B cell (primary cell): ENCODE results near the gene FBLL1. TPM values are rescaled to one million over a fixed set of nuclear protein-coding genes. Genes with fewer than 3 reads are reported as not detected.

Experiments
- ATAC-seq: fragments of 200-7000 bp; cut with Tn5 transposase; one replicate; pipeline ENCODE4 v1.10.0; 2021; ENCODE audit warnings: low read depth, mild to moderate bottlenecking, moderate number of reproducible peaks, moderate library complexity
- CTCF ChIA-PET: fragments of 350-600 bp; sonication (Branson Sonifier 250); formaldehyde crosslinking; loops from one replicate; lab custom pipeline; 2021; ENCODE audit warnings: antibody characterized with exemption, inconsistent platforms; lab: Charles Lee
- POLR2A ChIA-PET: fragments of 350-600 bp; sonication (Branson Sonifier 250); formaldehyde crosslinking; loops from one replicate; lab custom pipeline; 2021; ENCODE audit warnings: antibody characterized with exemption; lab: Charles Lee
- DNase-seq: peaks from one replicate; pipeline ENCODE4 v3.0.0; 2013
- H2AFZ ChIP-seq: 2 replicates; pipeline ENCODE4 v1.6.1; 2012; ENCODE audit warnings: mild to moderate bottlenecking, low read depth, low read length; ENCODE audit not compliant: insufficient read depth, poor library complexity, severe bottlenecking
- H3K27ac ChIP-seq, 2 donors: 1 replicate in 1 of 2; 2 replicates in 1 of 2; pipeline ENCODE4 v1.5.1; 2012 to 2013; ENCODE audit warnings: low read length in 2 of 2, mild to moderate bottlenecking in 2 of 2, moderate library complexity in 1 of 2
- H3K27me3 ChIP-seq, 4 experiments: fragments of 200-600 bp in 1 of 4; sonication (generic) in 1 of 4; replicated peaks in 1 of 4; 1 replicate in 2 of 4; 2 replicates in 2 of 4; pipeline versions ENCODE4 v1.6.1 to v1.7.0; 2013 to 2016; ENCODE audit warnings: low read length in 3 of 4, mild to moderate bottlenecking in 2 of 4, mixed read lengths in 1 of 4, moderate library complexity in 1 of 4; ENCODE audit not compliant: insufficient read depth in 4 of 4, control insufficient read depth in 3 of 4; ENCODE audit errors: control extremely low read depth in 1 of 4
- H3K36me3 ChIP-seq, 2 experiments: replicated peaks in 1 of 2; 1 replicate in 1 of 2; 2 replicates in 1 of 2; pipeline versions ENCODE4 v1.6.1 to v1.7.1; 2013; ENCODE audit warnings: low read length in 1 of 2; ENCODE audit not compliant: insufficient read depth in 2 of 2, control insufficient read depth in 1 of 2; ENCODE audit errors: control extremely low read depth in 1 of 2, extremely low read depth in 1 of 2
- H3K4me1 ChIP-seq, 2 donors: fragments of 200-600 bp in 1 of 2; sonication (generic) in 1 of 2; 1 replicate in 1 of 2; 2 replicates in 1 of 2; pipeline versions ENCODE4 v1.5.1 to v1.6.1; 2013 to 2017; ENCODE audit warnings: low read length in 2 of 2; ENCODE audit not compliant: control insufficient read depth in 2 of 2, insufficient read depth in 2 of 2
- H3K4me2 ChIP-seq: replicated peaks from 2 replicates; pipeline ENCODE3; 2012; ENCODE audit warnings: mild to moderate bottlenecking, low read depth, low read length; ENCODE audit not compliant: poor library complexity, severe bottlenecking
- H3K4me3 ChIP-seq, 5 experiments: fragments of 200-600 bp in 1 of 5; sonication (generic) in 1 of 5; 1 replicate in 3 of 5; 2 replicates in 2 of 5; pipeline versions ENCODE4 v1.5.1 to v1.7.0; 2011 to 2016; ENCODE audit warnings: low read length in 4 of 5, mild to moderate bottlenecking in 4 of 5, low read depth in 2 of 5, control low read depth in 1 of 5, moderate library complexity in 1 of 5; ENCODE audit not compliant: insufficient read depth in 1 of 5; ENCODE audit errors: control extremely low read depth in 1 of 5, extremely low read depth in 1 of 5
- H3K79me2 ChIP-seq: fragments of 200-600 bp; sonication (generic); one replicate; pipeline ENCODE4 v1.6.0; 2016; ENCODE audit warnings: low read length; ENCODE audit not compliant: control insufficient read depth, insufficient read depth
- H3K9ac ChIP-seq: fragments of 200-600 bp; sonication (generic); 2 replicates; pipeline ENCODE4 v1.6.1; 2017; ENCODE audit warnings: mild to moderate bottlenecking, low read length, moderate library complexity
- H3K9me3 ChIP-seq, 3 donors: one replicate each; pipeline versions ENCODE4 v1.6.1 to v1.7.1; 2013; ENCODE audit warnings: low read length in 2 of 3; ENCODE audit not compliant: control insufficient read depth in 2 of 3, insufficient read depth in 1 of 3; ENCODE audit errors: control extremely low read depth in 1 of 3
- H4K20me1 ChIP-seq: 2 replicates; pipeline ENCODE4 v1.6.0; 2012; ENCODE audit warnings: mild to moderate bottlenecking, low read length; ENCODE audit not compliant: insufficient read depth, control insufficient read depth, poor library complexity, severe bottlenecking
- H3K27ac Mint-ChIP-seq: one replicate; pipeline ENCODE4 v1.8.0; 2021; ENCODE audit warnings: mixed read lengths
- H3K27me3 Mint-ChIP-seq: one replicate; pipeline ENCODE4 v1.8.0; 2021; ENCODE audit warnings: mixed read lengths
- H3K4me1 Mint-ChIP-seq: one replicate; pipeline ENCODE4 v1.8.0; 2021; ENCODE audit warnings: mixed read lengths
- H3K4me3 Mint-ChIP-seq: one replicate; pipeline ENCODE4 v1.8.0; 2021; ENCODE audit warnings: mixed read lengths
- H3K9me3 Mint-ChIP-seq: one replicate; pipeline ENCODE4 v1.8.0; 2022; ENCODE audit warnings: mixed read lengths; ENCODE audit not compliant: insufficient read depth
- EZH2 ChIP-seq: IDR thresholded peaks from 2 replicates; pipeline ENCODE4 v1.6.1; 2012; ENCODE audit warnings: borderline replicate concordance, low read depth, mild to moderate bottlenecking, moderate library complexity, low read length; ENCODE audit not compliant: insufficient read depth, poor library complexity, severe bottlenecking
- WGBS: methylation state at CpG from one replicate; pipeline ENCODE4 v1.1.5; 2013; ENCODE audit warnings: missing lambda C conversion rate; ENCODE audit not compliant: insufficient coverage; 5-methylcytosine and 5-hydroxymethylcytosine counted together
- intact Hi-C: fragments of 100-400 bp; cut with micrococcal nuclease; formaldehyde crosslinking; loops from one replicate; pipeline ENCODE4 v1.10.0; 2022
- polyA plus RNA-seq: library from polyadenylated mRNA; depleted of rRNA; stranded (reverse); fragments of >200 nt; gene quantifications from 2 replicates; pipeline ENCODE4 v1.2.3, GENCODE V29; 2012
- total RNA-seq, 2 donors: library from RNA; stranded (reverse); fragments of 120-200 nt in 1 of 2; gene quantifications; 1 replicate in 1 of 2; 2 replicates in 1 of 2; pipeline versions ENCODE4 v1.2.3 to v1.2.4, GENCODE V29; 2013 to 2022
- TF ChIP-seq, protein P1 (sequence below): fragments of 200-600 bp; IDR thresholded peaks from one replicate; pipeline ENCODE4 v1.8.0; 2022; ENCODE audit warnings: antibody characterized with exemption, mild to moderate bottlenecking

FBLL1 gene
- total and polyA plus RNA-seq, 2 donors (not counting 1 experiment from before 2014, with no cell fraction given), result not detected

DNA sequence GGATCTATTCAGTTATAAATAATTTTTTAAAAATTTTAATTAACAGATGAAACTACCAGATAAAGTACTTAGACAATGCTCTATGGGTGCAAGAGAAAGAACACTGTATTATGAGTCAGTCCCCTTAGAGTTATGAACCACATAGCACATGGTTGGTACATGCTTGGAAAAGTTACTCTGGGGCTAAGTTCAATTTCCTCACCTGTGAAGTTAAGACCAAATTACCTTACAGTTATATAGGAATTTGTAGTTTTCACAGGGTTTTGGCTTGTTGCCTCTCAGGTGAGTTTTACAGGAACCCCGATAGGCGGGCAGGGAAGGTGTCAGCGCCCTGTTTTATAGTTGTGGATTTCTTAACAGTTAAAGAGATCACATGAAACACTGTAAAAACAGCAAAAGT lies 48.9 kb downstream of the FBLL1 start:
- WGBS, result no CpG with 5 or more reads among the region's 3 CpGs
- H3K27ac ChIP-seq, result peak overlapping the region in 1 of 2 donors; percentile 94
- intact Hi-C loops, result loop anchor here (2.0 kb wide), 1 partner anchor 1059 kb away; the partner anchor contains the start of gene DOCK2

More for the DNA sequence above, 48.9 kb downstream of the FBLL1 start:
- peak overlapping the region; percentile 73 to 92 (median 79) for H3K4me3 ChIP-seq
- H3K79me2 ChIP-seq, result peaks cover 53% of the 10 kb centered on the region
- POLR2A ChIA-PET, result no interaction called here
- CTCF ChIA-PET, result no interaction called here
- H3K4me1 ChIP-seq, result peaks cover 18 to 23% of the 10 kb centered on the region in 2 donors
- no peak overlapping the region for H2AFZ ChIP-seq
- no peaks in the 10 kb centered on the region for H3K27me3 ChIP-seq
- H3K36me3 ChIP-seq, result no peaks in the 10 kb centered on the region
- peaks cover 34% of the 10 kb centered on the region for H4K20me1 ChIP-seq
- no peak for TF ChIP-seq EZH2
- TF ChIP-seq, protein P1, sequence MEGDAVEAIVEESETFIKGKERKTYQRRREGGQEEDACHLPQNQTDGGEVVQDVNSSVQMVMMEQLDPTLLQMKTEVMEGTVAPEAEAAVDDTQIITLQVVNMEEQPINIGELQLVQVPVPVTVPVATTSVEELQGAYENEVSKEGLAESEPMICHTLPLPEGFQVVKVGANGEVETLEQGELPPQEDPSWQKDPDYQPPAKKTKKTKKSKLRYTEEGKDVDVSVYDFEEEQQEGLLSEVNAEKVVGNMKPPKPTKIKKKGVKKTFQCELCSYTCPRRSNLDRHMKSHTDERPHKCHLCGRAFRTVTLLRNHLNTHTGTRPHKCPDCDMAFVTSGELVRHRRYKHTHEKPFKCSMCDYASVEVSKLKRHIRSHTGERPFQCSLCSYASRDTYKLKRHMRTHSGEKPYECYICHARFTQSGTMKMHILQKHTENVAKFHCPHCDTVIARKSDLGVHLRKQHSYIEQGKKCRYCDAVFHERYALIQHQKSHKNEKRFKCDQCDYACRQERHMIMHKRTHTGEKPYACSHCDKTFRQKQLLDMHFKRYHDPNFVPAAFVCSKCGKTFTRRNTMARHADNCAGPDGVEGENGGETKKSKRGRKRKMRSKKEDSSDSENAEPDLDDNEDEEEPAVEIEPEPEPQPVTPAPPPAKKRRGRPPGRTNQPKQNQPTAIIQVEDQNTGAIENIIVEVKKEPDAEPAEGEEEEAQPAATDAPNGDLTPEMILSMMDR, result no peak
- Mint-ChIP-seq H3K27ac (peak overlapping the region; percentile 89), H3K4me3 (peak overlapping the region; percentile 94), H3K27me3 (no peaks in the 10 kb centered on the region), H3K9me3 (no peaks in the 10 kb centered on the region), H3K4me1 (peaks cover 40% of the 10 kb centered on the region)
- H3K9me3 ChIP-seq, result peaks cover 0 to 3% (median 0%) of the 10 kb centered on the region in 3 donors
- ATAC-seq (no peak), DNase-seq (peak; percentile 10)
- H3K4me2 ChIP-seq, result peak overlapping the region; percentile 99
- H3K9ac ChIP-seq, result peak overlapping the region; percentile 97
